Keratinocyte (primary cell): ENCODE results near the gene VAC14. TPM values are rescaled to one million over a fixed set of nuclear protein-coding genes. Genes with fewer than 3 reads are reported as not detected.

Source experiments
- DNase-seq: peaks from one replicate; pipeline ENCODE4 v3.0.0-alpha.2; 2011; ENCODE audit warnings: low read depth, missing footprints, low spot score
- FAIRE-seq: peaks from 2 replicates; lab custom pipeline; 2011; peaks lifted over from hg19 to GRCh38; lab: Jason Lieb, UNC
- H2AFZ ChIP-seq: 2 replicates; pipeline ENCODE4 v1.6.0; 2012; ENCODE audit warnings: low read length, control low read depth, inconsistent platforms; ENCODE audit not compliant: control insufficient read depth
- H3K27ac ChIP-seq: 2 replicates; pipeline ENCODE4 v1.5.1; 2011; ENCODE audit warnings: low read length; ENCODE audit not compliant: control insufficient read depth, insufficient read depth
- H3K27me3 ChIP-seq: 3 replicates; pipeline ENCODE4 v1.6.0; 2011; ENCODE audit warnings: low read length; ENCODE audit not compliant: control insufficient read depth, insufficient read depth; ENCODE audit errors: extremely low read depth
- H3K36me3 ChIP-seq, 2 experiments: 2 replicates in 1 of 2; 3 replicates in 1 of 2; pipeline ENCODE4 v1.5.1; 2011; ENCODE audit warnings: low read length in 2 of 2, mild to moderate bottlenecking in 1 of 2; ENCODE audit not compliant: control insufficient read depth in 2 of 2, insufficient read depth in 2 of 2; ENCODE audit errors: extremely low read depth in 1 of 2
- H3K4me1 ChIP-seq: 3 replicates; pipeline ENCODE4 v1.5.1; 2011; ENCODE audit warnings: low read length; ENCODE audit not compliant: control insufficient read depth, insufficient read depth; ENCODE audit errors: extremely low read depth
- H3K4me2 ChIP-seq: 3 replicates; pipeline ENCODE4 v1.6.0; 2011; ENCODE audit warnings: low read depth, low read length; ENCODE audit not compliant: control insufficient read depth, insufficient read depth; ENCODE audit errors: extremely low read depth
- H3K4me3 ChIP-seq, 3 experiments: fragments of 200-600 bp in 1 of 3; sonication (generic) in 1 of 3; 2 replicates in 2 of 3; 3 replicates in 1 of 3; pipeline ENCODE4 v1.5.1; 2011 to 2016; ENCODE audit warnings: low read length in 3 of 3, mild to moderate bottlenecking in 3 of 3, control low read depth in 2 of 3, inconsistent platforms in 1 of 3, low read depth in 1 of 3, mixed read lengths in 1 of 3, mixed run types in 1 of 3, moderate library complexity in 1 of 3; ENCODE audit not compliant: control insufficient read depth in 2 of 3, insufficient read depth in 2 of 3; ENCODE audit errors: extremely low read depth in 1 of 3
- H3K79me2 ChIP-seq: 2 replicates; pipeline ENCODE4 v1.6.0; 2012; ENCODE audit warnings: low read length; ENCODE audit not compliant: control insufficient read depth, insufficient read depth
- H3K9ac ChIP-seq: 3 replicates; pipeline ENCODE4 v1.6.0; 2011; ENCODE audit warnings: low read length; ENCODE audit not compliant: control insufficient read depth, insufficient read depth; ENCODE audit errors: extremely low read depth
- H3K9me1 ChIP-seq: 3 replicates; pipeline ENCODE4 v1.6.0; 2011; ENCODE audit warnings: low read length; ENCODE audit not compliant: control insufficient read depth, insufficient read depth; ENCODE audit errors: extremely low read depth
- H3K9me3 ChIP-seq: 2 replicates; pipeline ENCODE4 v1.5.1; 2012; ENCODE audit warnings: low read depth, low read length; ENCODE audit not compliant: control insufficient read depth
- H4K20me1 ChIP-seq: 3 replicates; pipeline ENCODE4 v1.6.0; 2011; ENCODE audit warnings: low read length; ENCODE audit not compliant: control insufficient read depth, insufficient read depth; ENCODE audit errors: extremely low read depth
- CTCF ChIP-seq, 3 experiments: IDR thresholded peaks in 1 of 3; conservative IDR thresholded peaks in 1 of 3; optimal IDR thresholded peaks in 1 of 3; 2 replicates in 2 of 3; 3 replicates in 1 of 3; pipeline versions ENCODE3 to v1.5.1; 2011; ENCODE audit warnings: low read length in 3 of 3, mild to moderate bottlenecking in 3 of 3, moderate library complexity in 2 of 3, control low read depth in 1 of 3, inconsistent platforms in 1 of 3; ENCODE audit not compliant: insufficient read depth in 2 of 3; ENCODE audit errors: extremely low read depth in 1 of 3
- EZH2 ChIP-seq: IDR thresholded peaks from one replicate; pipeline ENCODE4 v1.6.1; 2012; ENCODE audit warnings: inconsistent platforms, mild to moderate bottlenecking, low read length, moderate library complexity
- dilution Hi-C: fragments of 300-500 bp; cut with MboI; formaldehyde crosslinking; loops from one replicate; pipeline ENCODE4 v1.7.0; 2020; ENCODE audit warnings: low sequenced_read_pairs; ENCODE audit not compliant: extremely low pct_ligation_motif_present
- polyA plus RNA-seq, 5 experiments: library from polyadenylated mRNA; depleted of rRNA in 3 of 5; stranded (reverse) in 3 of 5; stranded (forward) in 1 of 5; unstranded in 1 of 5; fragments of >200 nt; gene quantifications; 1 replicate in 1 of 5; 2 replicates in 3 of 5; 3 replicates in 1 of 5; pipeline versions ENCODE4 v1.2.1 to v1.2.3, GENCODE V29; 2011 to 2012; ENCODE audit warnings: missing spikeins in 2 of 5, low read depth in 1 of 5, low replicate concordance in 1 of 5

The VAC14 gene
- polyA plus RNA-seq, 1 donor (not counting 4 experiments of a cell fraction or from before 2014, with no cell fraction given), result 15.9 TPM

GRCh38 chr16:70735141-70735979, 65.6 kb downstream of the VAC14 start:
- H2AFZ ChIP-seq, result no peak overlapping the region
- H3K4me2 ChIP-seq, result no peak overlapping the region
- H3K79me2 ChIP-seq, result no peaks in the 10 kb centered on the region
- DNase-seq (no peak), FAIRE-seq (no peak)
- no peak overlapping the region for H3K27ac ChIP-seq
- no peak overlapping the region for H3K9ac ChIP-seq
- H3K36me3 ChIP-seq, result peaks cover 0 to 4% of the 10 kb centered on the region in 2 experiments
- dilution Hi-C loops, result no loop called here
- no peaks in the 10 kb centered on the region for H3K27me3 ChIP-seq
- H3K9me1 ChIP-seq, result no peaks in the 10 kb centered on the region
- H3K9me3 ChIP-seq, result no peaks in the 10 kb centered on the region
- H4K20me1 ChIP-seq, result no peaks in the 10 kb centered on the region
- TF ChIP-seq EZH2 (no peak), CTCF (optimal IDR thresholded peaks at IDR 0.05 in 1 of 3, IDR thresholded peaks at IDR 0.05 in 1 of 3, conservative IDR thresholded peaks at IDR 0.05 in 1 of 3; ENCODE audit: extremely low read depth in 1 of 3, insufficient read depth in 2 of 3, low read length in 3 of 3) (no peak)
- H3K4me3 ChIP-seq, result no peak overlapping the region
- peaks cover 10% of the 10 kb centered on the region for H3K4me1 ChIP-seq

GRCh38 chr16:70734522-70735095, 66.3 kb downstream of the VAC14 start:
- Histone ChIP-seq H3K27ac (no peak overlapping the region), H3K9ac (no peak overlapping the region), H3K27me3 (no peaks in the 10 kb centered on the region), H3K9me3 (no peaks in the 10 kb centered on the region), H3K9me1 (no peaks in the 10 kb centered on the region), H3K79me2 (no peaks in the 10 kb centered on the region), H3K4me2 (no peak overlapping the region), H3K4me3 (no peak overlapping the region), H3K4me1 (peaks cover 10% of the 10 kb centered on the region), H2AFZ (no peak overlapping the region), H3K36me3 (peaks cover 0 to 4% of the 10 kb centered on the region in 2 experiments), H4K20me1 (no peaks in the 10 kb centered on the region)
- DNase-seq (no peak), FAIRE-seq (no peak)
- dilution Hi-C loops, result no loop called here
- TF ChIP-seq EZH2 (no peak), CTCF (optimal IDR thresholded peaks at IDR 0.05 in 1 of 3, IDR thresholded peaks at IDR 0.05 in 1 of 3, conservative IDR thresholded peaks at IDR 0.05 in 1 of 3; ENCODE audit: extremely low read depth in 1 of 3, insufficient read depth in 2 of 3, low read length in 3 of 3) (no peak)
